ENCODE measurements around the gene CBY2.

- TF ChIP-seq CTCF (IDR thresholded peaks at IDR 0.05; ENCODE audit: poor library complexity, severe bottlenecking) (no peak), POLR2AphosphoS5 (IDR thresholded peaks at IDR 0.05) (no peak), EP300 (conservative IDR thresholded peaks at IDR 0.05; ENCODE audit: poor library complexity, severe bottlenecking) (no peak), REST (IDR thresholded peaks at IDR 0.05; ENCODE audit: borderline replicate concordance) (no peak), RAD21 (conservative IDR thresholded peaks at IDR 0.05) (no peak), EZH2 (IDR thresholded peaks at IDR 0.05; ENCODE audit: borderline replicate concordance, insufficient read depth, low read length, poor library complexity, severe bottlenecking) (no peak), TAF1 (IDR thresholded peaks at IDR 0.05; ENCODE audit: low read depth) (no peak)
Observed at GRCh38 chr13:45711951-45712350, 9.8 kb downstream of the CBY2 start.

All from neural cell (in vitro differentiated cells).